GM18499 (cell line): ENCODE data around the gene HOXA9.

ENCODE experiments used
- ATAC-seq: cut with Tn5 transposase; IDR thresholded peaks from one replicate; pipeline ENCODE4 v1.9.1; 2021; ENCODE audit warnings: moderate number of reproducible peaks; ENCODE audit not compliant: insufficient read depth, unreplicated experiment

HOXA9 gene

GRCh38 chr7:27179030-27179429 lies 13.7 kb upstream of the HOXA9 start:
- ATAC-seq: no peak

- ATAC-seq: no peak
These were observed 13.0 kb upstream of the HOXA9 start for GRCh38 chr7:27178366-27178765.

GRCh38 chr7:27177795-27178320 lies 12.5 kb upstream of the HOXA9 start:
- no peak for ATAC-seq

- ATAC-seq: no peak
These were observed 11.8 kb upstream of the HOXA9 start for GRCh38 chr7:27176962-27177794.

GRCh38 chr7:27176524-27176845 lies 11.1 kb upstream of the HOXA9 start:
- no peak for ATAC-seq

GRCh38 chr7:27175626-27176523 lies 10.5 kb upstream of the HOXA9 start:
- ATAC-seq: no peak

- no peak for ATAC-seq
These were observed 9.7 kb upstream of the HOXA9 start for GRCh38 chr7:27174874-27175625.

- no peak for ATAC-seq
These were observed 8.9 kb upstream of the HOXA9 start, which contains the start of gene HOXA10 for GRCh38 chr7:27173956-27174873. Gene HOXA10, minus strand, starts transcription at chr7:27174320. Its CDS starts 14 bp downstream, at chr7:27174306.

- no peak for ATAC-seq
These were observed 8.2 kb upstream of the HOXA9 start for GRCh38 chr7:27173511-27173955.

- ATAC-seq: no peak
These were observed 7.6 kb upstream of the HOXA9 start for GRCh38 chr7:27172823-27173510.

GRCh38 chr7:27172315-27172774 lies 7.0 kb upstream of the HOXA9 start:
- no peak for ATAC-seq

GRCh38 chr7:27171637-27172314 lies 6.4 kb upstream of the HOXA9 start:
- ATAC-seq: no peak

GRCh38 chr7:27171325-27171636 lies 5.9 kb upstream of the HOXA9 start:
- no peak for ATAC-seq

GRCh38 chr7:27170426-27171324 lies 5.3 kb upstream of the HOXA9 start:
- ATAC-seq: no peak

- no peak for ATAC-seq
These were observed 4.5 kb upstream of the HOXA9 start for GRCh38 chr7:27169658-27170425.

- no peak for ATAC-seq
These were observed 3.1 kb upstream of the HOXA9 start for GRCh38 chr7:27168265-27168947.
